HepG2 (cell line): ENCODE data around the gene MYBPC2. TPM values are rescaled to one million over a fixed set of nuclear protein-coding genes. Genes with fewer than 3 reads are reported as not detected.

Source experiments
- ATAC-seq: fragments of 200-7000 bp; cut with Tn5 transposase; 3 replicates; pipeline ENCODE4 v1.9.1; 2020; ENCODE audit warnings: mild to moderate bottlenecking, moderate library complexity
- BruUV-seq: library from RNA; stranded (reverse); fragments of 400-500 nt; replicated peaks from 2 replicates; lab custom pipeline; 2021; lab: Mats Ljungman, UMichigan
- CTCF ChIA-PET: fragments of 300-600 bp; formaldehyde crosslinking; extraction: SDS; loops from one replicate; lab custom pipeline; 2021; ENCODE audit warnings: low total read pairs, inconsistent platforms, low intra/inter-chr PET ratio; lab: Yijun Ruan, JAX
- POLR2A ChIA-PET: fragments of 350-600 bp; sonication (Branson Sonifier 250); formaldehyde crosslinking; loops from one replicate; lab custom pipeline; 2020; ENCODE audit warnings: antibody characterized with exemption, inconsistent platforms; lab: Yijun Ruan, JAX
- DNase-seq: peaks from one replicate; pipeline ENCODE4 v3.0.0-alpha.2; 2015; ENCODE audit warnings: low spot score
- FAIRE-seq: peaks from 3 replicates; lab custom pipeline; 2011; peaks lifted over from hg19 to GRCh38; lab: Jason Lieb, UNC
- H2AFZ ChIP-seq: one replicate; pipeline ENCODE4 v1.6.1; 2011; ENCODE audit warnings: low read length, inconsistent platforms
- H3K27ac ChIP-seq: fragments of 300-600 bp; 3 replicates; pipeline ENCODE4 v1.8.0; 2011; ENCODE audit warnings: mixed run types, mild to moderate bottlenecking, mixed read lengths, low read length, inconsistent platforms; ENCODE audit not compliant: insufficient read depth; ENCODE audit errors: extremely low read length
- H3K27me3 ChIP-seq, 2 experiments: fragments of 200-600 bp in 1 of 2; 2 replicates in 1 of 2; 3 replicates in 1 of 2; pipeline versions ENCODE4 v1.6.0 to v1.8.0; 2011; ENCODE audit warnings: low read length in 2 of 2, mild to moderate bottlenecking in 2 of 2, moderate library complexity in 2 of 2, inconsistent platforms in 1 of 2; ENCODE audit not compliant: insufficient read depth in 2 of 2, control insufficient read depth in 1 of 2
- H3K36me3 ChIP-seq, 2 experiments: fragments of 200-600 bp in 1 of 2; replicated peaks in 1 of 2; 2 replicates in 1 of 2; 3 replicates in 1 of 2; pipeline versions ENCODE4 v1.5.1 to v1.8.0; 2011; ENCODE audit warnings: low read length in 2 of 2, inconsistent platforms in 1 of 2; ENCODE audit not compliant: insufficient read depth in 2 of 2, control insufficient read depth in 1 of 2
- H3K4me1 ChIP-seq: 2 replicates; pipeline ENCODE4 v1.5.1; 2012; ENCODE audit warnings: low read length, inconsistent platforms; ENCODE audit not compliant: insufficient read depth
- H3K4me2 ChIP-seq: 2 replicates; pipeline ENCODE4 v1.6.0; 2011; ENCODE audit warnings: low read depth, low read length, inconsistent platforms
- H3K4me3 ChIP-seq, 3 experiments: fragments of 200-600 bp in 1 of 3; sonication (generic), shearing (Covaris generic) in 1 of 3; replicated peaks in 1 of 3; 2 replicates each; pipeline ENCODE4 v1.5.1; 2011 to 2016; ENCODE audit warnings: low read length in 3 of 3, inconsistent platforms in 2 of 3, low read depth in 2 of 3, mild to moderate bottlenecking in 2 of 3, control low read depth in 1 of 3, mixed read lengths in 1 of 3; ENCODE audit not compliant: insufficient read depth in 1 of 3
- H3K79me2 ChIP-seq: one replicate; pipeline ENCODE4 v1.6.1; 2011; ENCODE audit warnings: low read length, inconsistent platforms; ENCODE audit not compliant: insufficient read depth
- H3K9ac ChIP-seq: 2 replicates; pipeline ENCODE4 v1.6.0; 2011; ENCODE audit warnings: mild to moderate bottlenecking, low read depth, low read length, inconsistent platforms; ENCODE audit not compliant: insufficient read depth
- H3K9me3 ChIP-seq: 2 replicates; pipeline ENCODE4 v1.5.1; 2012; ENCODE audit warnings: mild to moderate bottlenecking, low read length
- H4K20me1 ChIP-seq: 2 replicates; pipeline ENCODE4 v1.6.0; 2011; ENCODE audit warnings: inconsistent platforms, mild to moderate bottlenecking, low read length, moderate library complexity; ENCODE audit not compliant: insufficient read depth
- ATF3 ChIP-seq: sonication (generic); formaldehyde crosslinking; IDR thresholded peaks from 2 replicates; pipeline ENCODE4 v1.4.0; 2020; ENCODE audit warnings: missing genetic modification reagents
- DRAP1 ChIP-seq: IDR thresholded peaks from 2 replicates; pipeline ENCODE4 v1.6.1; 2016; ENCODE audit warnings: missing genetic modification reagents, missing compliant biosample characterization
- THRA ChIP-seq: sonication (generic); formaldehyde crosslinking; IDR thresholded peaks from 2 replicates; pipeline ENCODE4 v1.4.0; 2020; ENCODE audit warnings: missing genetic modification reagents, borderline replicate concordance
- ZNF235 ChIP-seq: sonication (generic); formaldehyde crosslinking; IDR thresholded peaks from 2 replicates; pipeline ENCODE4 v1.8.1; 2023; ENCODE audit warnings: mild to moderate bottlenecking, missing genetic modification reagents, borderline replicate concordance
- WGBS: methylation state at CpG from one replicate; pipeline ENCODE4 v1.1.6; 2017; ENCODE audit warnings: low lambda C conversion rate; 5-methylcytosine and 5-hydroxymethylcytosine counted together
- in situ Hi-C: cut with HindIII; loops from 2 replicates; pipeline ENCODE4 v1.10.0; 2017; ENCODE audit warnings: low pct_unique_long_range_greater_than_20kb; ENCODE audit not compliant: extremely low pct_ligation_motif_present
- intact Hi-C: fragments of 100-400 bp; cut with micrococcal nuclease; formaldehyde crosslinking; loops from one replicate; pipeline ENCODE4 v1.10.0; 2022; ENCODE audit not compliant: unreplicated experiment
- polyA plus RNA-seq, 8 experiments: library from polyadenylated mRNA; depleted of rRNA in 3 of 8; stranded (reverse) in 7 of 8; unstranded in 1 of 8; fragments of >200 nt; fragmentation: Illumina TruSeq in 4 of 8; extraction: Trizol in 4 of 8; gene quantifications; 2 replicates each; pipeline versions ENCODE4 v1.2.1 to v1.2.3, GENCODE V29; 2011 to 2016; ENCODE audit warnings: low read depth in 4 of 8, missing spikeins in 1 of 8, mixed read lengths in 1 of 8; ENCODE audit not compliant: insufficient read depth in 1 of 8
- total RNA-seq, 5 experiments: library from RNA; depleted of rRNA; stranded (reverse); fragments of >200 nt; fragmentation: Illumina TruSeq; extraction: Trizol; gene quantifications; 2 replicates each; pipeline ENCODE4 v1.2.3, GENCODE V29; 2016; ENCODE audit warnings: low read depth in 1 of 5

MYBPC2 gene
- total and polyA plus RNA-seq, 2 of the 13 experiments (the other 11 are each of a cell fraction or from before 2014, with no cell fraction given) = not detected

DNA sequence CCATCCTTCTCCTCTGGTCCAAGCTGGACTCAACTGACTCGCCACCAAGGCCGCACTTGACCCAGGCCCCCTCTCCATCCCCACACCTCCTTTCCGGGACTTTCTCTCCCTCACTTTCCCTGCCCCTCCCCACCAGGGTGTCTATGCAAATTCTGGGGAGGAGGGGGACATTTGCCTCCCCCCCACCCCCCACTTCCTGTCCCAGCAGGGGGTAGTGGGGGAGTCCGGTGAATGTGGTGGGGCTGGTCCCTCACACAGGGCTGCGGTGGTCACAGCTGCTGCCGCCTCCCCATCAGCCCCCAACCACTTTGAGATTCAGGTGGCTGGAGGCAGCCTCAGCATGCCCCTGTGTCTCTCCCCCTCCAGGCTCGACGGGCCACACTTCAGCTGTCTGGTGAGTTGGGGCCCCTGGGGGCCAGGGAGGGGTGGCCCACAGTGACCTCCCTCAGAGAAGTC lies 13.1 kb upstream of the MYBPC2 start:
- CTCF ChIA-PET = no interaction called here
- ATAC-seq = no peak
- BruUV-seq = no TSS peak

More for the DNA sequence above, 13.1 kb upstream of the MYBPC2 start:
- H2AFZ ChIP-seq = no peak overlapping the region
- no peak overlapping the region for H3K4me3 ChIP-seq
- DNase-seq (no peak), FAIRE-seq (no peak)
- in situ Hi-C loops (no loop called here), intact Hi-C loops (no loop called here)
- 46% methylated on average over 4 of the region's 8 CpGs for WGBS
- no peak overlapping the region for H3K9ac ChIP-seq
- POLR2A ChIA-PET = no interaction called here
- no peak for TF ChIP-seq THRA (CRISPR knock-in tag)
- no peak for TF ChIP-seq DRAP1 (CRISPR knock-in tag)
- no peak for TF ChIP-seq ATF3
- no peak for TF ChIP-seq ZNF235 (CRISPR knock-in tag)
- H4K20me1 ChIP-seq = no peaks in the 10 kb centered on the region
- no peak overlapping the region for H3K4me2 ChIP-seq
- H3K4me1 ChIP-seq = peaks cover 19% of the 10 kb centered on the region
- H3K9me3 ChIP-seq = no peaks in the 10 kb centered on the region
- no peaks in the 10 kb centered on the region; a peak in 1 of 5 replicates for H3K27me3 ChIP-seq
- no peaks in the 10 kb centered on the region for H3K79me2 ChIP-seq
- H3K36me3 ChIP-seq = no peaks in the 10 kb centered on the region
- H3K27ac ChIP-seq = no peak overlapping the region
